Suprapubic skin (tissue), 4 donors: ENCODE measurements around the gene FCRL2. TPM values are rescaled to one million over a fixed set of nuclear protein-coding genes. Genes with fewer than 3 reads are reported as not detected.

Source experiments
- DNase-seq, 2 donors: peaks; one replicate each; pipeline ENCODE4 v3.0.0-alpha.2; 2019; ENCODE audit warnings: low spot score in 2 of 2
- H3K27ac ChIP-seq: fragments of 200-600 bp; sonication (generic); one replicate; pipeline ENCODE4 v1.5.1; 2019
- H3K27me3 ChIP-seq: fragments of 200-600 bp; sonication (generic); one replicate; pipeline ENCODE4 v1.5.1; 2019
- H3K36me3 ChIP-seq: fragments of 200-600 bp; sonication (generic); one replicate; pipeline ENCODE4 v1.5.1; 2019
- H3K4me1 ChIP-seq: fragments of 200-600 bp; sonication (generic); one replicate; pipeline ENCODE4 v1.5.1; 2019
- H3K4me3 ChIP-seq: fragments of 200-600 bp; sonication (generic); one replicate; pipeline ENCODE4 v1.5.1; 2019; ENCODE audit warnings: mild to moderate bottlenecking
- H3K9me3 ChIP-seq: fragments of 200-600 bp; sonication (generic); one replicate; pipeline ENCODE4 v1.5.1; 2019
- CTCF ChIP-seq, 2 donors: fragments of 200-600 bp in 1 of 2; fragments of 450-650 bp in 1 of 2; sonication (generic) in 1 of 2; IDR thresholded peaks; one replicate each; pipeline ENCODE4 v1.5.1; 2016 to 2019; ENCODE audit warnings: antibody characterized with exemption in 2 of 2, mild to moderate bottlenecking in 1 of 2, moderate library complexity in 1 of 2
- EP300 ChIP-seq: sonication (generic); formaldehyde crosslinking; IDR thresholded peaks from one replicate; pipeline ENCODE4 v1.6.1; 2017; ENCODE audit warnings: antibody characterized with exemption
- POLR2A ChIP-seq, 2 donors: fragments of 450-650 bp; IDR thresholded peaks; one replicate each; pipeline ENCODE4 v1.6.1; 2017; ENCODE audit warnings: antibody characterized with exemption in 2 of 2, mild to moderate bottlenecking in 2 of 2, moderate library complexity in 2 of 2
- POLR2AphosphoS5 ChIP-seq, 3 donors: sonication (generic); formaldehyde crosslinking; IDR thresholded peaks; one replicate each; pipeline ENCODE4 v1.6.1; 2017; ENCODE audit warnings: antibody characterized with exemption in 3 of 3
- WGBS: methylation state at CpG from one replicate; pipeline ENCODE4 v1.1.5; 2018; 5-methylcytosine and 5-hydroxymethylcytosine counted together
- total RNA-seq, 4 donors: library from RNA; depleted of rRNA; stranded (reverse); fragments of >200 nt; gene quantifications; one replicate each; pipeline ENCODE4 v1.1.0, GENCODE V29; 2016

FCRL2 gene, protein sequence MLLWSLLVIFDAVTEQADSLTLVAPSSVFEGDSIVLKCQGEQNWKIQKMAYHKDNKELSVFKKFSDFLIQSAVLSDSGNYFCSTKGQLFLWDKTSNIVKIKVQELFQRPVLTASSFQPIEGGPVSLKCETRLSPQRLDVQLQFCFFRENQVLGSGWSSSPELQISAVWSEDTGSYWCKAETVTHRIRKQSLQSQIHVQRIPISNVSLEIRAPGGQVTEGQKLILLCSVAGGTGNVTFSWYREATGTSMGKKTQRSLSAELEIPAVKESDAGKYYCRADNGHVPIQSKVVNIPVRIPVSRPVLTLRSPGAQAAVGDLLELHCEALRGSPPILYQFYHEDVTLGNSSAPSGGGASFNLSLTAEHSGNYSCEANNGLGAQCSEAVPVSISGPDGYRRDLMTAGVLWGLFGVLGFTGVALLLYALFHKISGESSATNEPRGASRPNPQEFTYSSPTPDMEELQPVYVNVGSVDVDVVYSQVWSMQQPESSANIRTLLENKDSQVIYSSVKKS
- total RNA-seq = not detected

GRCh38 chr1:157776971-157777391 lies at the start of gene FCRL2:
Gene FCRL2, minus strand, starts transcription at chr1:157777132. Its CDS starts 59 bp downstream, at chr1:157777073.
- H3K4me3 ChIP-seq = no peak within 1 kb of the TSS
- no peaks in the 10 kb centered on the region for H3K27me3 ChIP-seq
- no peaks in the 10 kb centered on the region for H3K4me1 ChIP-seq
- H3K9me3 ChIP-seq = no peaks in the 10 kb centered on the region
- WGBS = 87% methylated on average over 1 of the region's 1 CpG
- H3K36me3 ChIP-seq = no peaks in the 10 kb centered on the region
- no peak for DNase-seq
- TF ChIP-seq POLR2A (IDR thresholded peaks at IDR 0.05) (no peak), POLR2AphosphoS5 (IDR thresholded peaks at IDR 0.05) (no peak), CTCF (IDR thresholded peaks at IDR 0.05) (no peak), EP300 (no peak)
- H3K27ac ChIP-seq = no peak within 1 kb of the TSS

- WGBS = 88% methylated on average over 2 of the region's 2 CpGs
- Histone ChIP-seq H3K9me3 (no peaks in the 10 kb centered on the region), H3K27ac (no peak overlapping the region), H3K4me3 (no peak overlapping the region), H3K4me1 (no peaks in the 10 kb centered on the region), H3K36me3 (no peaks in the 10 kb centered on the region), H3K27me3 (no peaks in the 10 kb centered on the region)
- no peak for DNase-seq
- TF ChIP-seq CTCF (IDR thresholded peaks at IDR 0.05) (no peak), EP300 (no peak), POLR2A (IDR thresholded peaks at IDR 0.05) (no peak), POLR2AphosphoS5 (IDR thresholded peaks at IDR 0.05) (no peak)
Observed at GRCh38 chr1:157820299-157820698, 43.4 kb upstream of the FCRL2 start.

- Histone ChIP-seq H3K27me3 (no peaks in the 10 kb centered on the region), H3K4me1 (no peaks in the 10 kb centered on the region), H3K9me3 (no peaks in the 10 kb centered on the region), H3K27ac (no peak within 1 kb of the TSS), H3K36me3 (no peaks in the 10 kb centered on the region), H3K4me3 (no peak within 1 kb of the TSS)
- no peak for DNase-seq
- TF ChIP-seq POLR2AphosphoS5 (IDR thresholded peaks at IDR 0.05) = no peak
- no peak for TF ChIP-seq CTCF (IDR thresholded peaks at IDR 0.05)
- TF ChIP-seq EP300 = no peak
- TF ChIP-seq POLR2A (IDR thresholded peaks at IDR 0.05) = no peak
- 65% methylated on average over 3 of the region's 3 CpGs for WGBS
Observed at GRCh38 chr1:157819896-157820295, 43.0 kb upstream of the FCRL2 start, which contains the start of gene FCRL1. Gene FCRL1, minus strand, starts transcription at chr1:157820120. Its CDS starts 83 bp downstream, at chr1:157820037.

DNA sequence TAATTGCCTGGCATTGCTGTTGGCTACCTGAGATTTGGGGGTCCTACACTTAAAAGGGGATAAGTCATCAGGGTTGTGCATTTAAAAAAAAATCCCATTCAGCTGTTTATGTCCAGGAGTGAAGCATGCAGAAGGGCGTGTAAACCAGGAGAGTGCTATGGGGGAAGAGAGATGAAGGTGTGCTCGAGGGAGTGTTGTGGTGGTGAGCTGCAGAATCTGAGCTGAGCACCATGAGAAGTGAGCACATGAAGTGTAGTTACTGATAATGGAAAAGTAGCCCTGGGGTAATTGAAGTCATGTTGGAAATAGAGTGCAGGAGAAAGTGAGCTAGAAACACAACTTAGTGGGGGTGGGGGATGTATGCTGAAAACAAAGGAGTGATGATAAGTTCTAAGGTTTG lies 42.3 kb upstream of the FCRL2 start:
- no peak for DNase-seq
- Histone ChIP-seq H3K4me3 (no peak overlapping the region), H3K27ac (no peak overlapping the region), H3K4me1 (no peaks in the 10 kb centered on the region), H3K27me3 (no peaks in the 10 kb centered on the region), H3K36me3 (no peaks in the 10 kb centered on the region), H3K9me3 (no peaks in the 10 kb centered on the region)
- TF ChIP-seq POLR2A (IDR thresholded peaks at IDR 0.05) (no peak), EP300 (no peak), CTCF (IDR thresholded peaks at IDR 0.05) (no peak)
- WGBS = 75% methylated on average over 2 of the region's 2 CpGs

GRCh38 chr1:157813269-157813668 lies 36.3 kb upstream of the FCRL2 start:
- Histone ChIP-seq H3K9me3 (peaks cover 11% of the 10 kb centered on the region), H3K4me3 (no peak overlapping the region), H3K27me3 (no peaks in the 10 kb centered on the region), H3K4me1 (no peaks in the 10 kb centered on the region), H3K36me3 (no peaks in the 10 kb centered on the region), H3K27ac (no peak overlapping the region)
- 78% methylated on average over 1 of the region's 1 CpG for WGBS
- DNase-seq = no peak
- no peak for TF ChIP-seq EP300
- no peak for TF ChIP-seq CTCF (IDR thresholded peaks at IDR 0.05)
- no peak for TF ChIP-seq POLR2AphosphoS5 (IDR thresholded peaks at IDR 0.05)
- TF ChIP-seq POLR2A (IDR thresholded peaks at IDR 0.05) = no peak
